ENCODE data around the gene ACBD4.

- TF ChIP-seq RAD21 (IDR thresholded peaks at IDR 0.05; ENCODE audit: insufficient read depth, low read depth, low read length) (no peak), ZBTB33 (IDR thresholded peaks at IDR 0.05) (no peak), CTCF (IDR thresholded peaks at IDR 0.05 in 2 of 3, conservative IDR thresholded peaks at IDR 0.05 in 1 of 3; ENCODE audit: control insufficient read depth in 2 of 3, extremely low read depth in 1 of 3, insufficient read depth in 1 of 3, low read depth in 3 of 3, low read length in 3 of 3) (no peak), ATF3 (IDR thresholded peaks at IDR 0.05; ENCODE audit: borderline replicate concordance, extremely low read depth, low read depth, low read length) (no peak), POLR2AphosphoS2 (IDR thresholded peaks at IDR 0.05; ENCODE audit: low read depth, low read length) (no peak), USF2 (IDR thresholded peaks at IDR 0.05; ENCODE audit: borderline replicate concordance, low read depth, low read length) (no peak), POLR2AphosphoS5 (IDR thresholded peaks at IDR 0.05; ENCODE audit: low read length) (peak; percentile 57), NBN (IDR thresholded peaks at IDR 0.05) (no peak), POLR2A (IDR thresholded peaks at IDR 0.05; ENCODE audit: low read depth, low read length) (no peak), CBFB (IDR thresholded peaks at IDR 0.05; ENCODE audit: low read depth) (no peak), IRF3 (IDR thresholded peaks at IDR 0.05) (no peak), MAX (IDR thresholded peaks at IDR 0.05; ENCODE audit: low read depth, low read length) (no peak), MXI1 (IDR thresholded peaks at IDR 0.05; ENCODE audit: low read depth, low read length) (no peak), PBX3 (IDR thresholded peaks at IDR 0.05; ENCODE audit: insufficient replicate concordance, low read depth, low read length) (no peak)
Measured at GRCh38 chr17:45150911-45151809, 15.7 kb downstream of the ACBD4 start.

Data from GM12878 (cell line).